ENCODE data around the gene SRXN1.
"Not testable (repeated sequence)": the region's sequence is repeated elsewhere in the genome, so short reads cannot be mapped to it uniquely, and the experiment has no call there.

Gene SRXN1

GRCh38 chr20:653110-653589 lies at the start of gene SRXN1:
Gene SRXN1 (minus strand): TSS chr20:653200. CDS start chr20:653185, 15 bp downstream.
- peak; percentile 48 to 67 for DNase-seq

- no peak for DNase-seq
Observed at GRCh38 chr20:701401-702129, 48.6 kb upstream of the SRXN1 start.

GRCh38 chr20:699811-700338 lies 46.9 kb upstream of the SRXN1 start:
- DNase-seq: peak; percentile 40 to 43

- DNase-seq: no peak
Observed at GRCh38 chr20:699342-699741, 46.3 kb upstream of the SRXN1 start.

GRCh38 chr20:698276-698675 lies 45.3 kb upstream of the SRXN1 start:
- no peak for DNase-seq

- DNase-seq: no peak
Observed at GRCh38 chr20:697826-698225, 44.8 kb upstream of the SRXN1 start.

- DNase-seq: no peak
Observed at GRCh38 chr20:695165-695866, 42.3 kb upstream of the SRXN1 start.

- DNase-seq: no peak
Observed at GRCh38 chr20:694496-694895, 41.5 kb upstream of the SRXN1 start.

- DNase-seq: not testable (repeated sequence)
Observed at GRCh38 chr20:693786-694185, 40.8 kb upstream of the SRXN1 start.

- DNase-seq: no peak
Observed at GRCh38 chr20:692044-692443, 39.0 kb upstream of the SRXN1 start.

GRCh38 chr20:689947-690346 lies 36.9 kb upstream of the SRXN1 start:
- no peak for DNase-seq

GRCh38 chr20:689348-689747 lies 36.3 kb upstream of the SRXN1 start:
- no peak for DNase-seq

GRCh38 chr20:688809-689212 lies 35.8 kb upstream of the SRXN1 start:
- DNase-seq: no peak

- DNase-seq: no peak
Observed at GRCh38 chr20:687468-688203, 34.6 kb upstream of the SRXN1 start.

- no peak for DNase-seq
Observed at GRCh38 chr20:684676-685319, 31.8 kb upstream of the SRXN1 start.

- DNase-seq: no peak
Observed at GRCh38 chr20:682123-682522, 29.1 kb upstream of the SRXN1 start.

GRCh38 chr20:680638-681187 lies 27.7 kb upstream of the SRXN1 start:
- DNase-seq: no peak

- DNase-seq: no peak
Observed at GRCh38 chr20:677957-678356, 25.0 kb upstream of the SRXN1 start.

- no peak for DNase-seq
Observed at GRCh38 chr20:676967-677366, 24.0 kb upstream of the SRXN1 start.

- DNase-seq: peak in 1 of 2 donors; percentile 12
Observed at GRCh38 chr20:676315-676937, 23.4 kb upstream of the SRXN1 start.

- DNase-seq: peak; percentile 27 to 53
Observed at GRCh38 chr20:675453-676314, 22.7 kb upstream of the SRXN1 start, which contains the start of gene SCRT2. Gene SCRT2 (minus strand): TSS chr20:675802. CDS start chr20:675601, 201 bp downstream.
